ENCODE data around the gene USB1.

DNA sequence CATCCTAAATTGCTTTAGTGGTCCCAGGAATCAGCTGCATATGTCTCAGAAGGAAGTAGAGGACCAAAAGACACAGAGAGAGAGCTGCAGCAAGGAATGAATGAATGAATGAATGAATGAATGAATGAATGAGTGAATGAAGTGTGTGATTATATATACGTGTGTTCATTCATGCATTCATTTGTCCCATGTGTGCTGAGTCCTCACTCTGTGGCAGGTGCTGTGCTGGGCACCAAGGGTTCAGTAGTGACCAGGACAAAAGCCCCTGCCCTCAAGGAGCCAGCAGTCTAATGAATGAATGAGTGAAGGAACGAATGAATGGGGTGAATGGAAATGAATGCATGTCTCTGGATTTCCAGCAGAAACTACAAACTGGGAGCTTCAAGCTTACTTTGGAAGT is 39.7 kb upstream of the USB1 start:
- TF ChIP-seq, protein P1, sequence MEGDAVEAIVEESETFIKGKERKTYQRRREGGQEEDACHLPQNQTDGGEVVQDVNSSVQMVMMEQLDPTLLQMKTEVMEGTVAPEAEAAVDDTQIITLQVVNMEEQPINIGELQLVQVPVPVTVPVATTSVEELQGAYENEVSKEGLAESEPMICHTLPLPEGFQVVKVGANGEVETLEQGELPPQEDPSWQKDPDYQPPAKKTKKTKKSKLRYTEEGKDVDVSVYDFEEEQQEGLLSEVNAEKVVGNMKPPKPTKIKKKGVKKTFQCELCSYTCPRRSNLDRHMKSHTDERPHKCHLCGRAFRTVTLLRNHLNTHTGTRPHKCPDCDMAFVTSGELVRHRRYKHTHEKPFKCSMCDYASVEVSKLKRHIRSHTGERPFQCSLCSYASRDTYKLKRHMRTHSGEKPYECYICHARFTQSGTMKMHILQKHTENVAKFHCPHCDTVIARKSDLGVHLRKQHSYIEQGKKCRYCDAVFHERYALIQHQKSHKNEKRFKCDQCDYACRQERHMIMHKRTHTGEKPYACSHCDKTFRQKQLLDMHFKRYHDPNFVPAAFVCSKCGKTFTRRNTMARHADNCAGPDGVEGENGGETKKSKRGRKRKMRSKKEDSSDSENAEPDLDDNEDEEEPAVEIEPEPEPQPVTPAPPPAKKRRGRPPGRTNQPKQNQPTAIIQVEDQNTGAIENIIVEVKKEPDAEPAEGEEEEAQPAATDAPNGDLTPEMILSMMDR (IDR thresholded peaks at IDR 0.05), result no peak
- TF ChIP-seq POLR2A (IDR thresholded peaks at IDR 0.05), result no peak

All from thyroid gland (tissue), 4 donors.